Measurements from ENCODE around the gene TANGO2. TPM values are rescaled to one million over a fixed set of nuclear protein-coding genes. Genes with fewer than 3 reads are reported as not detected.

TANGO2 gene
- total and polyA plus RNA-seq, 9 of the 15 experiments (the other 6 are each of a cell fraction or from before 2014, with no cell fraction given): 15.5 to 94.9 (median 70.1) TPM

DNA sequence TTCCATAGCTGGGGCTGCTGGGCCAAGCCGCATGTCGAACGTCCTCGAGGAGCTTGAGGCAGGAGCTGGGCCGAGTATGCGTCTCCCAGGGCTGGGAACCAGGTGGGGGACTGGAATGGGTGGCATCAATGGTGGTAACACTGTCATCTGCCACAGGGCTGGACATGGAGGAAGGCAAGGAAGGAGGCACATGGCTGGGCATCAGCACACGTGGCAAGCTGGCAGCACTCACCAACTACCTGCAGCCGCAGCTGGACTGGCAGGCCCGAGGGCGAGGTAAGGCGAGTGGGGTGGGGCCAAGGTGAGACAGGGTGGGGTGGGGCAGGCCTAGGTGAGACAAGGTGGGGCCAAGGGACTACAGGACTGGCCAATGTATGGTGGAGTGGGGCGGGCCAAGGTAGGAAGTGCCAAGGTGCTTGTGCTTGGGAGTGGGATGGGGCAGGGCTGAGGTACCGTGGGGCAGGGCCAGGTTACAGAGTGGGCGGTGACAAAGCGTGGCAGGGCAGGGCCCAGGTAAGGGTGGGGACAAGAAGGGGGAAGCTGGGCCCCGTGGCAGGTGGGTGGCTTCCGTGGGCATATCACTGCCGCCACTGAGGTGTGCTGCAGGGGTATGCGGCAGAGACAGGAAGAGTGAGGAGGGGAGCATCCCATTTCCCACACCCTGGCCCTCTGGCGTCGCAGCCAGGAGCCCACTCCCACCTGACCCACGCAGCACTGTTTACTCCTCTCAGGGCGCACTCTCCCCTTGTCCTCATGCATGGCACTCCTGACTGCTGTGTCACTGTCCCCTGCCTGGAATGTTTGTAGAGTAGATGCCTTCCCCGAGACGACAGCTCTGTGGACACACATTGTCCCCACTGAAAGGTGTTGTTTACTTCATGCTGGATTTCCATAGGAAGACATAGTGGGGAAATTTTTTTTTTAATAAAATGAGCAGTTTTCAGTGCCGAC, 31.7 kb downstream of the TANGO2 start (continued):
- TF ChIP-seq, protein P1, sequence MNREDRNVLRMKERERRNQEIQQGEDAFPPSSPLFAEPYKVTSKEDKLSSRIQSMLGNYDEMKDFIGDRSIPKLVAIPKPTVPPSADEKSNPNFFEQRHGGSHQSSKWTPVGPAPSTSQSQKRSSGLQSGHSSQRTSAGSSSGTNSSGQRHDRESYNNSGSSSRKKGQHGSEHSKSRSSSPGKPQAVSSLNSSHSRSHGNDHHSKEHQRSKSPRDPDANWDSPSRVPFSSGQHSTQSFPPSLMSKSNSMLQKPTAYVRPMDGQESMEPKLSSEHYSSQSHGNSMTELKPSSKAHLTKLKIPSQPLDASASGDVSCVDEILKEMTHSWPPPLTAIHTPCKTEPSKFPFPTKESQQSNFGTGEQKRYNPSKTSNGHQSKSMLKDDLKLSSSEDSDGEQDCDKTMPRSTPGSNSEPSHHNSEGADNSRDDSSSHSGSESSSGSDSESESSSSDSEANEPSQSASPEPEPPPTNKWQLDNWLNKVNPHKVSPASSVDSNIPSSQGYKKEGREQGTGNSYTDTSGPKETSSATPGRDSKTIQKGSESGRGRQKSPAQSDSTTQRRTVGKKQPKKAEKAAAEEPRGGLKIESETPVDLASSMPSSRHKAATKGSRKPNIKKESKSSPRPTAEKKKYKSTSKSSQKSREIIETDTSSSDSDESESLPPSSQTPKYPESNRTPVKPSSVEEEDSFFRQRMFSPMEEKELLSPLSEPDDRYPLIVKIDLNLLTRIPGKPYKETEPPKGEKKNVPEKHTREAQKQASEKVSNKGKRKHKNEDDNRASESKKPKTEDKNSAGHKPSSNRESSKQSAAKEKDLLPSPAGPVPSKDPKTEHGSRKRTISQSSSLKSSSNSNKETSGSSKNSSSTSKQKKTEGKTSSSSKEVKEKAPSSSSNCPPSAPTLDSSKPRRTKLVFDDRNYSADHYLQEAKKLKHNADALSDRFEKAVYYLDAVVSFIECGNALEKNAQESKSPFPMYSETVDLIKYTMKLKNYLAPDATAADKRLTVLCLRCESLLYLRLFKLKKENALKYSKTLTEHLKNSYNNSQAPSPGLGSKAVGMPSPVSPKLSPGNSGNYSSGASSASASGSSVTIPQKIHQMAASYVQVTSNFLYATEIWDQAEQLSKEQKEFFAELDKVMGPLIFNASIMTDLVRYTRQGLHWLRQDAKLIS (CRISPR knock-in tag; IDR thresholded peaks at IDR 0.05): no peak
- TF ChIP-seq POLR2G (IDR thresholded peaks at IDR 0.05; ENCODE audit: low read depth, low read length): peak; percentile 60
- TF ChIP-seq, protein P2, sequence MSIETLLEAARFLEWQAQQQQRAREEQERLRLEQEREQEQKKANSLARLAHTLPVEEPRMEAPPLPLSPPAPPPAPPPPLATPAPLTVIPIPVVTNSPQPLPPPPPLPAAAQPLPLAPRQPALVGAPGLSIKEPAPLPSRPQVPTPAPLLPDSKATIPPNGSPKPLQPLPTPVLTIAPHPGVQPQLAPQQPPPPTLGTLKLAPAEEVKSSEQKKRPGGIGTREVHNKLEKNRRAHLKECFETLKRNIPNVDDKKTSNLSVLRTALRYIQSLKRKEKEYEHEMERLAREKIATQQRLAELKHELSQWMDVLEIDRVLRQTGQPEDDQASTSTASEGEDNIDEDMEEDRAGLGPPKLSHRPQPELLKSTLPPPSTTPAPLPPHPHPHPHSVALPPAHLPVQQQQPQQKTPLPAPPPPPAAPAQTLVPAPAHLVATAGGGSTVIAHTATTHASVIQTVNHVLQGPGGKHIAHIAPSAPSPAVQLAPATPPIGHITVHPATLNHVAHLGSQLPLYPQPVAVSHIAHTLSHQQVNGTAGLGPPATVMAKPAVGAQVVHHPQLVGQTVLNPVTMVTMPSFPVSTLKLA (conservative IDR thresholded peaks at IDR 0.05): no peak
- TF ChIP-seq, protein P3, sequence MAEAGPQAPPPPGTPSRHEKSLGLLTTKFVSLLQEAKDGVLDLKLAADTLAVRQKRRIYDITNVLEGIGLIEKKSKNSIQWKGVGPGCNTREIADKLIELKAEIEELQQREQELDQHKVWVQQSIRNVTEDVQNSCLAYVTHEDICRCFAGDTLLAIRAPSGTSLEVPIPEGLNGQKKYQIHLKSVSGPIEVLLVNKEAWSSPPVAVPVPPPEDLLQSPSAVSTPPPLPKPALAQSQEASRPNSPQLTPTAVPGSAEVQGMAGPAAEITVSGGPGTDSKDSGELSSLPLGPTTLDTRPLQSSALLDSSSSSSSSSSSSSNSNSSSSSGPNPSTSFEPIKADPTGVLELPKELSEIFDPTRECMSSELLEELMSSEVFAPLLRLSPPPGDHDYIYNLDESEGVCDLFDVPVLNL (CRISPR knock-in tag; IDR thresholded peaks at IDR 0.05; ENCODE audit: low read depth): no peak
- TF ChIP-seq ZBTB17 (CRISPR knock-in tag; IDR thresholded peaks at IDR 0.05): peak; percentile 46; the same call in 1 of the 2 replicates
- TF ChIP-seq RFX7 (CRISPR knock-in tag; IDR thresholded peaks at IDR 0.05): no peak
- TF ChIP-seq ZBTB1 (CRISPR knock-in tag; IDR thresholded peaks at IDR 0.05; ENCODE audit: borderline replicate concordance, low read depth): no peak
- TF ChIP-seq ELF1 (tag; IDR thresholded peaks at IDR 0.05): no peak
- no peak for TF ChIP-seq SAP30 (IDR thresholded peaks at IDR 0.05; ENCODE audit: borderline replicate concordance, insufficient read depth, low read depth, low read length, poor library complexity, severe bottlenecking)
- TF ChIP-seq EZH2 (IDR thresholded peaks at IDR 0.05; ENCODE audit: borderline replicate concordance, low read depth, low read length): no peak
- no peak for TF ChIP-seq ZNF780A (CRISPR knock-in tag; IDR thresholded peaks at IDR 0.05)
- TF ChIP-seq ELF4 (CRISPR knock-in tag; IDR thresholded peaks at IDR 0.05): peak; percentile 50; the same call in 1 of the 2 replicates
- no peak for TF ChIP-seq TCF3 (CRISPR knock-in tag; IDR thresholded peaks at IDR 0.05)
- TF ChIP-seq POLR2AphosphoS2 (IDR thresholded peaks at IDR 0.05; ENCODE audit: low read length): no peak
- TF ChIP-seq, protein P4, sequence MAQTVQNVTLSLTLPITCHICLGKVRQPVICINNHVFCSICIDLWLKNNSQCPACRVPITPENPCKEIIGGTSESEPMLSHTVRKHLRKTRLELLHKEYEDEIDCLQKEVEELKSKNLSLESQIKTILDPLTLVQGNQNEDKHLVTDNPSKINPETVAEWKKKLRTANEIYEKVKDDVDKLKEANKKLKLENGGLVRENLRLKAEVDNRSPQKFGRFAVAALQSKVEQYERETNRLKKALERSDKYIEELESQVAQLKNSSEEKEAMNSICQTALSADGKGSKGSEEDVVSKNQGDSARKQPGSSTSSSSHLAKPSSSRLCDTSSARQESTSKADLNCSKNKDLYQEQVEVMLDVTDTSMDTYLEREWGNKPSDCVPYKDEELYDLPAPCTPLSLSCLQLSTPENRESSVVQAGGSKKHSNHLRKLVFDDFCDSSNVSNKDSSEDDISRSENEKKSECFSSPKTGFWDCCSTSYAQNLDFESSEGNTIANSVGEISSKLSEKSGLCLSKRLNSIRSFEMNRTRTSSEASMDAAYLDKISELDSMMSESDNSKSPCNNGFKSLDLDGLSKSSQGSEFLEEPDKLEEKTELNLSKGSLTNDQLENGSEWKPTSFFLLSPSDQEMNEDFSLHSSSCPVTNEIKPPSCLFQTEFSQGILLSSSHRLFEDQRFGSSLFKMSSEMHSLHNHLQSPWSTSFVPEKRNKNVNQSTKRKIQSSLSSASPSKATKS (CRISPR knock-in tag; IDR thresholded peaks at IDR 0.05): no peak
- TF ChIP-seq SMARCC2 (IDR thresholded peaks at IDR 0.05; ENCODE audit: low read depth): no peak
- TF ChIP-seq ZNF175 (CRISPR knock-in tag; IDR thresholded peaks at IDR 0.05; ENCODE audit: low read depth): no peak

Data from K562 (cell line).